GM12891 (cell line): ENCODE data around the gene IMPA2.
"Not testable (repeated sequence)": the region's sequence is repeated elsewhere in the genome, so short reads cannot be mapped to it uniquely, and the experiment has no call there.

Source experiments
- POLR2A ChIP-seq: IDR thresholded peaks from 2 replicates; pipeline ENCODE4 v1.6.1; 2011; ENCODE audit warnings: low read depth, low read length, control low read depth
- POLR2AphosphoS5 ChIP-seq: IDR thresholded peaks from 2 replicates; pipeline ENCODE4 v1.6.1; 2011; ENCODE audit warnings: low read depth, low read length, control low read depth
- POU2F2 ChIP-seq: IDR thresholded peaks from 2 replicates; pipeline ENCODE4 v1.6.1; 2011; ENCODE audit warnings: low read depth, mild to moderate bottlenecking, control low read depth, low read length, moderate library complexity
- SPI1 ChIP-seq: IDR thresholded peaks from 2 replicates; pipeline ENCODE4 v1.6.1; 2011; ENCODE audit warnings: low read depth, low read length, control low read depth
- TAF1 ChIP-seq: IDR thresholded peaks from 2 replicates; pipeline ENCODE4 v1.6.1; 2011; ENCODE audit warnings: low read depth, low read length, control low read depth

GRCh38 chr18:12071066-12071465 lies 89.8 kb downstream of the IMPA2 start:
- not testable (repeated sequence) for TF ChIP-seq POLR2A, POLR2AphosphoS5, TAF1, SPI1, POU2F2
